Suprapubic skin (tissue), 4 donors: ENCODE results near the gene COL16A1. TPM values are rescaled to one million over a fixed set of nuclear protein-coding genes. Genes with fewer than 3 reads are reported as not detected.

Source experiments
- DNase-seq, 2 donors: peaks; one replicate each; pipeline ENCODE4 v3.0.0-alpha.2; 2019; ENCODE audit warnings: low spot score in 2 of 2
- H3K27ac ChIP-seq: fragments of 200-600 bp; sonication (generic); one replicate; pipeline ENCODE4 v1.5.1; 2019
- H3K27me3 ChIP-seq: fragments of 200-600 bp; sonication (generic); one replicate; pipeline ENCODE4 v1.5.1; 2019
- H3K36me3 ChIP-seq: fragments of 200-600 bp; sonication (generic); one replicate; pipeline ENCODE4 v1.5.1; 2019
- H3K4me1 ChIP-seq: fragments of 200-600 bp; sonication (generic); one replicate; pipeline ENCODE4 v1.5.1; 2019
- H3K4me3 ChIP-seq: fragments of 200-600 bp; sonication (generic); one replicate; pipeline ENCODE4 v1.5.1; 2019; ENCODE audit warnings: mild to moderate bottlenecking
- H3K9me3 ChIP-seq: fragments of 200-600 bp; sonication (generic); one replicate; pipeline ENCODE4 v1.5.1; 2019
- EP300 ChIP-seq: sonication (generic); formaldehyde crosslinking; IDR thresholded peaks from one replicate; pipeline ENCODE4 v1.6.1; 2017; ENCODE audit warnings: antibody characterized with exemption
- POLR2A ChIP-seq, 2 donors: fragments of 450-650 bp; IDR thresholded peaks; one replicate each; pipeline ENCODE4 v1.6.1; 2017; ENCODE audit warnings: antibody characterized with exemption in 2 of 2, mild to moderate bottlenecking in 2 of 2, moderate library complexity in 2 of 2
- POLR2AphosphoS5 ChIP-seq, 3 donors: sonication (generic); formaldehyde crosslinking; IDR thresholded peaks; one replicate each; pipeline ENCODE4 v1.6.1; 2017; ENCODE audit warnings: antibody characterized with exemption in 3 of 3
- WGBS: methylation state at CpG from one replicate; pipeline ENCODE4 v1.1.5; 2018; 5-methylcytosine and 5-hydroxymethylcytosine counted together
- total RNA-seq, 4 donors: library from RNA; depleted of rRNA; stranded (reverse); fragments of >200 nt; gene quantifications; one replicate each; pipeline ENCODE4 v1.1.0, GENCODE V29; 2016
- TF ChIP-seq, protein P1 (sequence below), 2 donors: fragments of 200-600 bp in 1 of 2; fragments of 450-650 bp in 1 of 2; sonication (generic) in 1 of 2; IDR thresholded peaks; one replicate each; pipeline ENCODE4 v1.5.1; 2016 to 2019; ENCODE audit warnings: antibody characterized with exemption in 2 of 2, mild to moderate bottlenecking in 1 of 2, moderate library complexity in 1 of 2

COL16A1 gene
- total RNA-seq, 4 donors from 2014 or later = 41.6 to 188 (median 93.1) TPM

GRCh38 chr1:31646259-31646960 is 57.4 kb downstream of the COL16A1 start:
- no peaks in the 10 kb centered on the region for H3K9me3 ChIP-seq
- no peak for DNase-seq
- no peak overlapping the region for H3K27ac ChIP-seq
- H3K27me3 ChIP-seq = no peaks in the 10 kb centered on the region
- no peak overlapping the region for H3K4me3 ChIP-seq
- WGBS = 94% methylated on average over 4 of the region's 4 CpGs
- H3K4me1 ChIP-seq = peaks cover 71% of the 10 kb centered on the region
- TF ChIP-seq EP300 = no peak
- no peak for TF ChIP-seq POLR2AphosphoS5 (IDR thresholded peaks at IDR 0.05)
- TF ChIP-seq, protein P1, sequence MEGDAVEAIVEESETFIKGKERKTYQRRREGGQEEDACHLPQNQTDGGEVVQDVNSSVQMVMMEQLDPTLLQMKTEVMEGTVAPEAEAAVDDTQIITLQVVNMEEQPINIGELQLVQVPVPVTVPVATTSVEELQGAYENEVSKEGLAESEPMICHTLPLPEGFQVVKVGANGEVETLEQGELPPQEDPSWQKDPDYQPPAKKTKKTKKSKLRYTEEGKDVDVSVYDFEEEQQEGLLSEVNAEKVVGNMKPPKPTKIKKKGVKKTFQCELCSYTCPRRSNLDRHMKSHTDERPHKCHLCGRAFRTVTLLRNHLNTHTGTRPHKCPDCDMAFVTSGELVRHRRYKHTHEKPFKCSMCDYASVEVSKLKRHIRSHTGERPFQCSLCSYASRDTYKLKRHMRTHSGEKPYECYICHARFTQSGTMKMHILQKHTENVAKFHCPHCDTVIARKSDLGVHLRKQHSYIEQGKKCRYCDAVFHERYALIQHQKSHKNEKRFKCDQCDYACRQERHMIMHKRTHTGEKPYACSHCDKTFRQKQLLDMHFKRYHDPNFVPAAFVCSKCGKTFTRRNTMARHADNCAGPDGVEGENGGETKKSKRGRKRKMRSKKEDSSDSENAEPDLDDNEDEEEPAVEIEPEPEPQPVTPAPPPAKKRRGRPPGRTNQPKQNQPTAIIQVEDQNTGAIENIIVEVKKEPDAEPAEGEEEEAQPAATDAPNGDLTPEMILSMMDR (IDR thresholded peaks at IDR 0.05) = no peak
- TF ChIP-seq POLR2A (IDR thresholded peaks at IDR 0.05) = no peak
- H3K36me3 ChIP-seq = no peaks in the 10 kb centered on the region

- no peaks in the 10 kb centered on the region for H3K36me3 ChIP-seq
- H3K27me3 ChIP-seq = no peaks in the 10 kb centered on the region
- peaks cover 71% of the 10 kb centered on the region for H3K4me1 ChIP-seq
- peak overlapping the region; percentile 99 for H3K27ac ChIP-seq
- peak overlapping the region; percentile 89 for H3K4me3 ChIP-seq
- DNase-seq = no peak
- TF ChIP-seq POLR2A (IDR thresholded peaks at IDR 0.05) = no peak
- WGBS = under 1% methylated on average over 10 of the region's 11 CpGs
- no peaks in the 10 kb centered on the region for H3K9me3 ChIP-seq
These were observed 58.6 kb downstream of the COL16A1 start for GRCh38 chr1:31645274-31645568.

DNA sequence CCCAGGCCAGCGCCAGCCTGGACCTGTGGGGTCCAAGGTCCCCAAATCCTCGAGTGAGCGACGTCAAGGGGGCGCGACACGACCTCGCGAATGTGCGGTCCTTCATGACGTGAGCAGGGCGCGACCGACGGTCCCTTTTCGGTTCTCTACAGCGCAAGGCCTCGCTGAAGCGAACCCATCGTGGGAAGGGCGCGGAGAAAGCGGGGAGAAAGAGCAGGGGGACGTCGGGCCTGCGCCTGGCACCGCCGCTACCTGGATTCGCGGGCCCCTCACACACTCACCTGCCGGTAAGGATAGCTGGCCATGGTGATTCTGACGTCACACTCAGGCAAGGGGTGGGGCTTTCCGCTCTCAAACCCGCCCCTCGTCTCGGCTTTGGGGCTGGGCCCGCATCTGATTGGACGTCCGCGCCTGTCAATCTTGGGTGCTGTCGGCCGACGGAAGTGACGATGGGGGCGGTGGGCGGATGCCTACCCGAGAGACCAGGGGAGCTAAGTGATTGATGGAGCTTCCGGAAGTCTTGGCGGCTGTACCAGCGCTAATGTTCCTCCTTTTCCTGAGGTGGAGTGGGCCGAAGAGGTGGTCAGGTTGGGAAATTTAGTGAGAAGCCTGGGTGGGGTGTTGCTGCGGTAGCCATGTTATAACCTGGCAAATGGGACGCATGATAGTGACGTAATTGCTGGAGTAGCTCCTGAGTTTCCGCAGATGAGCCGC is 59.1 kb downstream of the COL16A1 start, which contains the start of gene PEF1:
TSS of gene PEF1 (minus strand) at position 317 of the 714 bp plus-strand sequence. CDS start at position 305, 12 bp downstream.
- H3K27ac ChIP-seq = peak within 1 kb of the TSS; percentile 99
- WGBS = 0% methylated on average over 2 of the region's 56 CpGs
- TF ChIP-seq, protein P1 (IDR thresholded peaks at IDR 0.05) = no peak
- TF ChIP-seq POLR2A (IDR thresholded peaks at IDR 0.05) (peak in 1 of 2 donors; percentile 77), POLR2AphosphoS5 (IDR thresholded peaks at IDR 0.05) (peak; percentile 68 to 82 (median 80))
- peaks cover 72% of the 10 kb centered on the region for H3K4me1 ChIP-seq
- no peaks in the 10 kb centered on the region for H3K36me3 ChIP-seq
- no peaks in the 10 kb centered on the region for H3K27me3 ChIP-seq
- peak; percentile 99 for DNase-seq
- peak within 1 kb of the TSS; percentile 89 for H3K4me3 ChIP-seq
- H3K9me3 ChIP-seq = no peaks in the 10 kb centered on the region

GRCh38 chr1:31643976-31644559 is 59.7 kb downstream of the COL16A1 start:
- WGBS = 9% methylated on average over 10 of the region's 18 CpGs
- peak overlapping the region; percentile 99 for H3K27ac ChIP-seq
- peaks cover 78% of the 10 kb centered on the region for H3K4me1 ChIP-seq
- no peak for TF ChIP-seq EP300
- TF ChIP-seq, protein P1 (IDR thresholded peaks at IDR 0.05) = no peak
- no peak for TF ChIP-seq POLR2A (IDR thresholded peaks at IDR 0.05)
- no peak for TF ChIP-seq POLR2AphosphoS5 (IDR thresholded peaks at IDR 0.05)
- H3K27me3 ChIP-seq = no peaks in the 10 kb centered on the region
- peak overlapping the region; percentile 89 for H3K4me3 ChIP-seq
- no peak for DNase-seq
- H3K36me3 ChIP-seq = no peaks in the 10 kb centered on the region
- H3K9me3 ChIP-seq = no peaks in the 10 kb centered on the region

DNA sequence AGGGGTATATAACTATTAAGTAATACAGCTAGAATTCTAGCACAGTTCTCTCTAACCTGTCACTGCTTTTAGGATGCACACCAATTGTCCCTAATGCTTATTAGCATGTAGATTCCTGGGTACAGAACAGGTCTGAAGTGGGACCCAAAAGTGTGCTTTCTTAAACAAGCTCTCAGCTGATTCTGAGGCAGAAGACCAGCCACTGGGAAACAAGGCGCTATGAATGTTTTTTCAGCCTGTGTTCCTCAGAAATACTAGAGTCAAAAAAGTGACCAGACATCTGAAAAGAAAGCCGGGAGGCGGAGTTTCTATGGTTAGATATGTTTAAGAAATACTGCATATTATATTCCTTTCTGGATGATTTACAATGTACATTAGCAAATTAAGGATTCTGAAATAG is 60.9 kb downstream of the COL16A1 start:
- peaks cover 78% of the 10 kb centered on the region for H3K4me1 ChIP-seq
- no peaks in the 10 kb centered on the region for H3K9me3 ChIP-seq
- WGBS = 94% methylated on average over 3 of the region's 3 CpGs
- no peak overlapping the region for H3K27ac ChIP-seq
- H3K27me3 ChIP-seq = no peaks in the 10 kb centered on the region
- no peak overlapping the region for H3K4me3 ChIP-seq
- no peak for DNase-seq
- TF ChIP-seq, protein P1 (IDR thresholded peaks at IDR 0.05) = no peak
- TF ChIP-seq POLR2A (IDR thresholded peaks at IDR 0.05) = no peak
- TF ChIP-seq EP300 = no peak
- TF ChIP-seq POLR2AphosphoS5 (IDR thresholded peaks at IDR 0.05) = no peak
- no peaks in the 10 kb centered on the region for H3K36me3 ChIP-seq
